Vein endothelial cell (primary cell): ENCODE results near the gene TSPAN31. TPM values are rescaled to one million over a fixed set of nuclear protein-coding genes. Genes with fewer than 3 reads are reported as not detected.

Source experiments
- total RNA-seq: library from RNA; depleted of rRNA; stranded (reverse); fragments of >200 nt; gene quantifications from 2 replicates; pipeline ENCODE4 v1.2.3, GENCODE V29; 2012

TSPAN31 gene
- 33.3 and 47.4 TPM in 2 replicates for total RNA-seq

GRCh38 chr12:57744777-57745484 is at the start of gene TSPAN31:
Gene TSPAN31, plus strand, starts transcription at chr12:57745039. Its CDS starts 116 bp downstream, at chr12:57745155.

GRCh38 chr12:57738661-57739237 is 6.1 kb upstream of the TSPAN31 start, which contains the start of gene AGAP2:
Gene AGAP2, minus strand, starts transcription at chr12:57738742. Its CDS starts 496 bp downstream, at chr12:57738246.

GRCh38 chr12:57751788-57752667 is 7.2 kb downstream of the TSPAN31 start, which contains the start of gene CDK4:
Gene CDK4, minus strand, starts transcription at chr12:57752310. Its CDS starts 593 bp downstream, at chr12:57751717.

DNA sequence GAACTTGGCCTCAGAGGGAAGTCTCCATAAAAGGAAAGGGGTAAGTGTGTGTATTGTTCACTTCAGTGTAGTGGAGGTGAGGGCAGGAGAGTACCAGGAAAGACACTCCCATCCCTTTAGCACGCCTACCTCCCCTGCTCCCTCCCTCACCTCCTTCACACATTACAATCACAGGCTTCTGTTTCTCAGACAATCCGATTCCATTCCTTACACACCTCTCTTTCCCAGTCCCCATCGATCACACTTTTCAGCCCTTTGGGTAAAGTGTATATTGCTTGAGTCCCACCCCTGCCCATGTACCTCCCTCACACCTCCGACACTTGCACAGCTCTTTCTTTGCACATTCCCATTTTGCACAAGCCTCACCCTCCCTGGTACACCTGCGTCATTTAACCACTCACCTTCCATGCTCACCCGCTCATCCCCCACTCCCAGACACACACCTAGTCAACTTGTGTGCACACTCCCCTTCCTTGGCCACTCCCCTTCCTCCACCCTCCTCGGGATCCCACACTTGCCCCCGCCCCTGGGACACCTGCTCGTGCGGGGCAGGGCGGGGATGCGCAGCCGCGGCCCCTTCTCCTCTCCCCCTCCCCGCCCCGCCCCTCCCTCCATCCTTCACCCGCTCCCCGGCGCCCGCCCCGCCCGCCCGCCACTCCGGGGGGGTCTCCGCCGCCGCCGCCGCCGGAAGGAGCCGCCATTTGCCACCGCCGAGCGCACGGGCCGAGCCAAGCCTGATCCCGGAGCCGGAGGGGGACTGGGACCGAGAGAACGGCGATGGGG is 9.8 kb downstream of the TSPAN31 start, which contains the start of gene MARCHF9:
Gene MARCHF9 (plus strand): TSS at position 693 of the 783 bp plus-strand sequence. CDS start 426 bp downstream, outside the sequence.

DNA sequence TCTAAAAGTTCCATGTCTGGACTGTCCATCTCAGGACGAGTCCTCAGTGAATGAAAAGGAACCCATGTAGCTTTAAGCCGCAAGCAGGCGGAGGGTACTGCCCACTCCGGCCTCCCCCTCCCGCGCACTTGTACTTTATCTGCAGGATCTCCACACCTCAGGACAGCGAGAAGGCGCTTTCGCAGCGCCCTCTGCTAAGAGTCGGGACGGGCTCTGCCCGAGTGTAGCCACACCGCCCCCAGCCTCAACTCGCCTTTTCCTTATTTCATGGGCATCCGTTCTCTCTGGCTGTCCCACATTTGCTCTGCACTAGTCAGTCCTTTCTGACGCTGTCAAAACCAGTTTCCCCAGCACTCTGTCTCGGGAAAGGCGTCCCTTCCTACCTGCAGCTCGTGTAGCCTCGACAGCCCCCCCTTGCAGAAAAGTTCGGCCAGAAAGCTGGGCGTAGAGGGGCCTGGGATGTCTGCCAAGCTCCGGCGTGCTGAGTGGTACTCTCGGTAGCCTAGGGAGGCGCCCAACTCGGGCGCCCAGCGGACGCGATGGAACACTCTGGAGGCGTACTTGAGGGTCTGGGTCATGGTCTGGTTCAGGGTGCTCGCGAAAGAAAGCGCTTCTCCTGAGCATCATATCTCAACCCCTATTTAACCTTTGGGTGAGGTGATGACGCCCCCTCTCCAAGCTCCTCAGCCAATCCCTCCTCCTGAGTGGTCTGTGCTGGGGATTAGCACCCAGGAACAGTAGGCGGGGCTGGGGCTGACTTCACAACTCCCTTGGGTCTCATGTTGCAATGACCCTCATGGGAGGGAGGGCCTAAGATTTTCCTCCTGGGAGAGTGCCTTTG is 21.8 kb downstream of the TSPAN31 start, which contains the start of gene CYP27B1:
Gene CYP27B1 (minus strand): TSS at position 615 of the 841 bp plus-strand sequence. CDS start 37 bp downstream, at position 578.

DNA sequence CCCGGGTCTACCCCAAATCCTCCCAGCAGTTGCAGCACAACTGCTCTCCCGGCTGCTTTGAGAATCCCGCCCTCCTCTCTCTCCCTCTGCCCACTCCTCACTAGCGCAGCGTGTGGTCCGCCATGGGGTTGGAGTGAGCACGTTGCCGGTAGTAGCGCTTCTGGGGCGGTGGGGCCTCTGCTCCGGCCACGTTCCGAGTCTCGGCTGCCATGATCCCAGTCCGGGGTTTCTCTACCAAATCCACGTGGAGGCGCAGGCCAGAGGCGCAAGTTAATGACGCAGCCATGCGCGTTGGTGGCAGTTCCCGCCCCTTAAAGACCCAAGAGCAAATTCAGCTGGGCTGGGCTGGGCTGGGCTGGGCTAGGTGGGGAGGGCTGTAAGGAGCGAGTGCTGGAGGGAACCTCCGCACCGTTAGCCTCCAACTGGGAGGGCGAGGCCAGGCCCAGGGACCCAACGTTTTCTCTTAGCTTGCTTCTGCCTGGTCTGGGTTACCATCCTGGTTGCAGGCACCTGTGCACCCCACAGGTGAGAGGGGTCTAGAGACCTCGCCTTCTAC is 27.1 kb downstream of the TSPAN31 start, which contains the start of gene METTL1:
Gene METTL1 (minus strand): TSS at position 233 of the 556 bp plus-strand sequence. CDS start 22 bp downstream, at position 211.

GRCh38 chr12:57772429-57773322 is 27.8 kb downstream of the TSPAN31 start, which contains the start of gene EEF1AKMT3:
Gene EEF1AKMT3, plus strand, starts transcription at chr12:57772614. Its CDS starts 111 bp downstream, at chr12:57772725.

DNA sequence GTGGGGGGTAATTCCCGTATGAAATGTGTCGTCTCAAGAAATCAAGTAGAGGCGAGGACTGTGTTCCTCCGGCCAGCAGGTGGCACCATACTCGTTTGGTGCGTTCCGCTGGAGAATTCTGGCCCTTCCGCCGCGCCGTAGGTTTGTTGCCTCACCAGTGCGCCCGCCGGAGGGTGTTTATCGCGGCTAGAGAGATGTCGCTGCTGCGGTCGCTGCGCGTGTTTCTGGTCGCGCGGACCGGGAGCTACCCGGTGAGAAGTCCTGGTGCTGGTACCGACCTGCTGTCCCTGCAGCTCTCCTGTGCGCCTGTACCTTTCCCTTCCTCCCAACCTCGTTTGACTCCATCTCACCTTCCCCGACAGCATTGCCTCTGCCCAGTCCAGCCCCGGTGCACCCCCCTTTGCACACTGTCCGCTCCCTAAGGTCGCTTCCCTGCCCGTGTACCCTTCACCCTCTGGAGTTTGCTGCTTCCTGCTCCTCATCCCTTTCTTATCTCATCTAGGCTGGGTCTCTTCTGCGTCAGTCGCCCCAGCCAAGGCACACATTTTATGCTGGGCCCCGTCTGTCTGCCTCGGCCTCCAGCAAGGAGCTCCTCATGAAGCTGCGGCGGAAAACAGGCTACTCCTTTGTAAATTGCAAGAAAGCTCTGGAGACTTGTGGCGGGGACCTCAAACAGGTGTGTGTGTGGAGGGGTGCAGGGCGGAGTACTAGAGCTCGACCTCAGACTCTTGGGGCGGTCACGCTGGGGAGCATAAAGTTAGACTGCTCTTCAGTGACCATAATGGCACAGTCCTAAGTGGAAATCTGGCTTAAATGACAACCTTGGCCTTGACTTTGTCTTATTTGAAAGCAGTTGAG is 38.0 kb downstream of the TSPAN31 start, which contains the start of gene TSFM:
Gene TSFM (plus strand): TSS at position 180 of the 858 bp plus-strand sequence. CDS start 15 bp downstream, at position 195.

Other genes with a start within 250 kb of the TSPAN31 start
- gene DDIT3, start 224.5 kb upstream of the TSPAN31 start, total RNA-seq: 4.9 and 5.9 TPM in 2 replicates
- gene MBD6, start 222.2 kb upstream of the TSPAN31 start, total RNA-seq: 9.3 and 12.7 TPM in 2 replicates
- gene DCTN2, start 197.8 kb upstream of the TSPAN31 start, total RNA-seq: 145 and 151 TPM in 2 replicates
- not detected in 2 replicates for gene KIF5A, start 195.0 kb upstream of the TSPAN31 start, total RNA-seq
- gene PIP4K2C, start 153.8 kb upstream of the TSPAN31 start, total RNA-seq: 9.1 and 9.6 TPM in 2 replicates
- 0.48 and 1.3 TPM in 2 replicates for gene DTX3, start 140.2 kb upstream of the TSPAN31 start, total RNA-seq
- 0.10 and 0.98 TPM in 2 replicates for gene ARHGEF25, start 133.6 kb upstream of the TSPAN31 start, total RNA-seq
- not detected in 2 replicates for gene B4GALNT1, start 111.8 kb upstream of the TSPAN31 start, total RNA-seq
- gene OS9, start 50.9 kb upstream of the TSPAN31 start, total RNA-seq: 182 and 199 TPM in 2 replicates
- gene AGAP2, start 6.3 kb upstream of the TSPAN31 start, total RNA-seq: 0.29 and 0.33 TPM in 2 replicates
- gene CDK4, start 7.3 kb downstream of the TSPAN31 start, total RNA-seq: 215 and 222 TPM in 2 replicates
- gene MARCHF9, start 10.1 kb downstream of the TSPAN31 start, total RNA-seq: 2.7 and 7.5 TPM in 2 replicates
- gene CYP27B1, start 22.0 kb downstream of the TSPAN31 start, total RNA-seq: under 0.01 and 0.67 TPM in 2 replicates
- 5.9 TPM in 2 replicates for gene METTL1, start 27.1 kb downstream of the TSPAN31 start, total RNA-seq
- gene EEF1AKMT3, start 27.6 kb downstream of the TSPAN31 start, total RNA-seq: 8.8 and 10.5 TPM in 2 replicates
- gene TSFM, start 37.7 kb downstream of the TSPAN31 start, total RNA-seq: 15.7 and 17.4 TPM in 2 replicates
- gene AVIL, start 73.7 kb downstream of the TSPAN31 start, total RNA-seq: 0.98 and 1.1 TPM in 2 replicates
- 81.9 and 99.9 TPM in 2 replicates for gene CTDSP2, start 101.7 kb downstream of the TSPAN31 start, total RNA-seq
- 5.1 and 5.6 TPM in 2 replicates for gene ATP23, start 196.5 kb downstream of the TSPAN31 start, total RNA-seq